PFSK-1 (cell line): Measurements from ENCODE around the gene SND1.

Experiments used
- POLR2AphosphoS5 ChIP-seq: IDR thresholded peaks from 2 replicates; pipeline ENCODE4 v1.6.1; 2012; ENCODE audit warnings: low read depth, mild to moderate bottlenecking, control low read depth, low read length, moderate library complexity
- REST ChIP-seq, 2 experiments: IDR thresholded peaks; 2 replicates each; pipeline versions ENCODE4 v1.6.1 to v1.8.0; 2011 to 2012; ENCODE audit warnings: low read depth in 2 of 2, low read length in 2 of 2, control low read depth in 1 of 2, inconsistent platforms in 1 of 2, mild to moderate bottlenecking in 1 of 2, moderate library complexity in 1 of 2; ENCODE audit not compliant: insufficient read depth in 1 of 2
- TAF1 ChIP-seq: IDR thresholded peaks from 2 replicates; pipeline ENCODE4 v1.6.1; 2012; ENCODE audit warnings: low read length, control low read depth, borderline replicate concordance; ENCODE audit not compliant: insufficient read depth

- no peak for TF ChIP-seq REST (IDR thresholded peaks at IDR 0.05; ENCODE audit: insufficient read depth in 1 of 2, low read depth in 2 of 2, low read length in 2 of 2)
- TF ChIP-seq POLR2AphosphoS5 = no peak
- TF ChIP-seq TAF1 = no peak
Measured at GRCh38 chr7:127782075-127782474, 130.1 kb downstream of the SND1 start.
